Naive thymus-derived CD4-positive, alpha-beta T cell (primary cell): ENCODE results near the gene PTPN23. TPM values are rescaled to one million over a fixed set of nuclear protein-coding genes. Genes with fewer than 3 reads are reported as not detected.

Experiments
- ATAC-seq: fragments of 150-1000 bp; cut with Tn5 transposase; 2 replicates; pipeline ENCODE4 v1.10.0; 2021; ENCODE audit warnings: mild to moderate bottlenecking, moderate library complexity
- CTCF ChIA-PET: fragments of 350-600 bp; sonication (Branson Sonifier 250); formaldehyde crosslinking; loops from one replicate; lab custom pipeline; 2021; ENCODE audit warnings: antibody characterized with exemption; lab: Charles Lee
- POLR2A ChIA-PET: fragments of 350-600 bp; sonication (Branson Sonifier 250); formaldehyde crosslinking; loops from one replicate; lab custom pipeline; 2021; ENCODE audit warnings: antibody characterized with exemption, inconsistent platforms; lab: Charles Lee
- DNase-seq, 9 donors: peaks; one replicate each; pipeline versions ENCODE4 v3.0.0 to v3.0.0-alpha.2; 2020 to 2022; ENCODE audit warnings: mixed read lengths in 1 of 9
- H3K27ac ChIP-seq: one replicate; pipeline ENCODE4 v1.7.0; 2013; ENCODE audit warnings: mild to moderate bottlenecking, low read depth, low read length, moderate library complexity
- H3K27me3 ChIP-seq, 2 donors: one replicate each; pipeline ENCODE4 v1.7.0; 2013; ENCODE audit warnings: low read length in 2 of 2, mild to moderate bottlenecking in 2 of 2, moderate library complexity in 2 of 2; ENCODE audit not compliant: control insufficient read depth in 2 of 2, insufficient read depth in 2 of 2
- H3K36me3 ChIP-seq, 3 experiments: 1 replicate in 2 of 3; 2 replicates in 1 of 3; pipeline ENCODE4 v1.7.0; 2013; ENCODE audit warnings: low read length in 3 of 3, mild to moderate bottlenecking in 3 of 3, moderate library complexity in 1 of 3; ENCODE audit not compliant: insufficient read depth in 3 of 3, control insufficient read depth in 2 of 3
- H3K4me1 ChIP-seq, 2 donors: one replicate each; pipeline ENCODE4 v1.7.0; 2013; ENCODE audit warnings: low read length in 2 of 2, mild to moderate bottlenecking in 2 of 2, moderate library complexity in 1 of 2; ENCODE audit not compliant: control insufficient read depth in 2 of 2, insufficient read depth in 2 of 2
- H3K4me3 ChIP-seq: 2 replicates; pipeline ENCODE4 v1.7.0; 2013; ENCODE audit warnings: mild to moderate bottlenecking, low read length
- H3K9me3 ChIP-seq, 3 experiments: 1 replicate in 2 of 3; 2 replicates in 1 of 3; pipeline ENCODE4 v1.7.0; 2013; ENCODE audit warnings: low read length in 3 of 3; ENCODE audit not compliant: control insufficient read depth in 2 of 3
- H3K27ac Mint-ChIP-seq, 9 donors: one replicate each; pipeline ENCODE4 v1.8.0; 2020 to 2022; ENCODE audit warnings: mixed read lengths in 9 of 9, mild to moderate bottlenecking in 8 of 9, moderate library complexity in 5 of 9, inconsistent platforms in 2 of 9
- H3K27me3 Mint-ChIP-seq, 5 donors: one replicate each; pipeline ENCODE4 v1.8.0; 2021 to 2022; ENCODE audit warnings: mixed read lengths in 5 of 5, mild to moderate bottlenecking in 1 of 5
- H3K36me3 Mint-ChIP-seq, 5 donors: one replicate each; pipeline ENCODE4 v1.8.0; 2020 to 2022; ENCODE audit warnings: mixed read lengths in 5 of 5, mild to moderate bottlenecking in 3 of 5, inconsistent platforms in 1 of 5
- H3K4me1 Mint-ChIP-seq, 7 donors: one replicate each; pipeline ENCODE4 v1.8.0; 2020 to 2022; ENCODE audit warnings: mixed read lengths in 7 of 7, mild to moderate bottlenecking in 3 of 7, inconsistent platforms in 1 of 7
- H3K4me3 Mint-ChIP-seq, 10 donors: one replicate each; pipeline ENCODE4 v1.8.0; 2020 to 2022; ENCODE audit warnings: mild to moderate bottlenecking in 10 of 10, mixed read lengths in 10 of 10, moderate library complexity in 6 of 10, inconsistent platforms in 2 of 10
- H3K9me3 Mint-ChIP-seq, 11 donors: one replicate each; pipeline ENCODE4 v1.8.0; 2020 to 2022; ENCODE audit warnings: mixed read lengths in 11 of 11, mild to moderate bottlenecking in 4 of 11, inconsistent platforms in 1 of 11, moderate library complexity in 1 of 11
- intact Hi-C, 2 donors: fragments of 100-400 bp; cut with micrococcal nuclease; formaldehyde crosslinking; loops; one replicate each; pipeline ENCODE4 v1.15.1; 2023
- polyA plus RNA-seq, 2 donors: library from polyadenylated mRNA; unstranded; fragments of 300-500 nt; fragmentation: Illumina TruSeq; gene quantifications; one replicate each; pipeline ENCODE4 v1.2.3, GENCODE V29; 2021
- total RNA-seq, 6 experiments: library from RNA in 5 of 6; stranded (reverse) in 5 of 6; gene quantifications; 1 replicate in 5 of 6; 2 replicates in 1 of 6; pipeline ENCODE4 v1.2.3 and lab custom pipeline; 2021 to 2026

PTPN23 gene
- total and polyA plus RNA-seq, 7 experiments from 2014 or later = 1.4 to 51.2 (median 36.7) TPM

DNA sequence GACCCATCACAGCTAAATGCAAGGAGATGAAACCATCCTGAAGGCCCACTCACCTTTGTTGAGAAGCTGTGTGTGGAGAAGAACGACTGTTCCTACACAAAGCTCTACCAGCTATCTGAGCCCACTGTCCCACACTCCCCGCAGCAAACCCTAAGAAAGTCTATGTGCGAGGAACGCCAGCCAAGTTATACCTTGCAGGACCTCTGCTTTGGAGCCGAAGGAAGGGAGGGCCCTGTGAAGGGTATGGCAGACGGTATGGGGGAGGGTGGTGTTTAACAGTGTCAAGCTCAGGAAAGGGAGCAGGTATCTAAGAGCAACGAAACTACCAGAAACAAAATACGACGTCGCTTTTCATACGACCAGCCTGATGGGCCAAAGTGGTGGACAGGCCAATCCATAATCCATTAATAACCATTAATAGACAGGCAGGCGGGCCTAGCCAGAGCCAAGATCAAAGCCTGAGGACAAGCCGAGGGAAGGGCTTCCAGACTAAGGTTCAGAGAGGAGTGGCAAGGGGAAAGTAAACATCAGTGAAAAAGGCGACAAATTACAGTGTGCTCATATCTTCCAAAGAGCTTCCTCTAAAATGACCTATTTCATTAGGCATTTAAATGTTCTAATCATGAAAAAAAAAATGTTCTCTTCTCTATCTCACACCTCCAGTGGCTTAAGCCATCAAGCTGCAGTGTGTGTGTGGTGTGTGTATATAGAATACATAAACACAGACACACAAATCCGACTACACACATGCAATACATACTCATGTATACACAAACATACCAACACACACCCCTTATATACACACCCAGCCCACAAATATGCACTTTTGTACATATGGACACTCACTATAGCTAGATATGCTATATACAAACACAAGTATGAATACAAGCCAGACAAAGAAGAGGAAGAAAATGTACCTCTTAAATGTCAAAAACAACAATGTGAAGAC, 43.9 kb downstream of the PTPN23 start:
- ChIA-PET POLR2A (no interaction called here), CTCF (no interaction called here)
- ATAC-seq (no peak), DNase-seq (no peak)
- H3K4me1 Mint-ChIP-seq = peaks cover 0 to 22% (median 12%) of the 10 kb centered on the region in 7 donors
- Histone ChIP-seq H3K27me3 (no peaks in the 10 kb centered on the region), H3K9me3 (no peaks in the 10 kb centered on the region), H3K36me3 (peaks cover 0 to 70% (median 10%) of the 10 kb centered on the region in 3 experiments), H3K4me3 (no peak overlapping the region), H3K4me1 (peaks cover 8 to 15% of the 10 kb centered on the region in 2 donors), H3K27ac (no peak overlapping the region)
- no peaks in the 10 kb centered on the region for H3K9me3 Mint-ChIP-seq
- peaks cover 0 to 18% (median 8%) of the 10 kb centered on the region in 5 donors for H3K36me3 Mint-ChIP-seq
- H3K27ac Mint-ChIP-seq = peak overlapping the region in 4 of 9 donors; percentile 20 to 57 (median 26)
- H3K4me3 Mint-ChIP-seq = no peak overlapping the region
- H3K27me3 Mint-ChIP-seq = no peaks in the 10 kb centered on the region
- intact Hi-C loops = loop anchor here (5.0 kb wide), 1 partner anchor 378 kb away; the partner anchor contains the start of gene DHX30 (in 2 of the 2)

DNA sequence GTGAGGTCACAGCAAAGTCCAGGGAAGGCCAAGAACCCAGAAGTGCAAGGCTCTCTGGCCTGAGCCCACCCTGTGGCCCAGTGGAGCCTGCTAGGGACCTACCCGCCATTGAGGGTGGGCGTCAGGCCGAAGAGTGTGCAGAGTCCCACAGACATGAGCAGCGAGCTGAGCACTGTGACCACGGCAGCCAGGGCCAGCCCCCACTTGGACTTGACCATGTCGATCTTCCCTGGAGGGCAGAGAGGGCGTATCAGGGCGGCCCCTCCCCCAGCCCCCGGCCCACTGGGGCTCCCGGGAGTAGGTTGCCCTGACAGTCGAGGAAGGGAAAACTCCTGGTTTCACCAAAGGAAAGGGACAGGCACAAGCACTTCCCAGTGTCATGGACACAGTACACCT, 44.6 kb downstream of the PTPN23 start:
- peaks cover 0 to 70% (median 10%) of the 10 kb centered on the region in 3 experiments for H3K36me3 ChIP-seq
- no peak overlapping the region for H3K27ac Mint-ChIP-seq
- H3K27ac ChIP-seq = no peak overlapping the region
- intact Hi-C loops = no loop called here
- peaks cover 0 to 28% (median 15%) of the 10 kb centered on the region in 7 donors for H3K4me1 Mint-ChIP-seq
- H3K4me1 ChIP-seq = peaks cover 8 to 15% of the 10 kb centered on the region in 2 donors
- no peak for DNase-seq
- POLR2A ChIA-PET = no interaction called here
- H3K27me3 ChIP-seq = no peaks in the 10 kb centered on the region
- peaks cover 0 to 2% (median 0%) of the 10 kb centered on the region in 11 donors for H3K9me3 Mint-ChIP-seq
- H3K36me3 Mint-ChIP-seq = peaks cover 0 to 21% (median 8%) of the 10 kb centered on the region in 5 donors
- H3K4me3 Mint-ChIP-seq = no peak overlapping the region
- no peaks in the 10 kb centered on the region for H3K27me3 Mint-ChIP-seq
- no peaks in the 10 kb centered on the region for H3K9me3 ChIP-seq
- ATAC-seq = no peak
- H3K4me3 ChIP-seq = no peak overlapping the region
- CTCF ChIA-PET = no interaction called here

DNA sequence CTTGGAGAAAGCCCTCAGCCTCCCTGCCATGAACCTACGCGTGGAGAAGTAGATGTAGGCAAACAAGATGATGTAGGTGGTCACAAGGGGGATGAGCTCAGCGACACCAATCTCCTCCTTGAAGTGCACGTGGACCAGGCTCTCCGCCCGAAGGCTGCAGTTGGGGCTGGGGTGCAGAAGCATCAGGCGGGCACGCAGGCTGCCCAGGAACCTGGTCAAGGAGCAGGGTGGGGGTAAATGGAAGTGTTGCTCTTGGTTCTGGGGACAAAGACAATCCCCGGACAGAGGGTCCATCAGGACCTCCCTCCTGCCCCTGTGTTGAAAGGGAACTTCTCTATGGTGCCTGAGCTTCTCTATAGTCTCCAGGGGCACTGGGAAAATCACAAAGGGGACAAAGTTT, 45.1 kb downstream of the PTPN23 start:
- DNase-seq (no peak), ATAC-seq (no peak)
- H3K4me3 Mint-ChIP-seq = no peak overlapping the region
- ChIA-PET POLR2A (no interaction called here), CTCF (no interaction called here)
- H3K36me3 Mint-ChIP-seq = peaks cover 0 to 22% (median 8%) of the 10 kb centered on the region in 5 donors
- Histone ChIP-seq H3K27ac (no peak overlapping the region), H3K27me3 (no peaks in the 10 kb centered on the region), H3K4me1 (peaks cover 8 to 10% of the 10 kb centered on the region in 2 donors), H3K9me3 (no peaks in the 10 kb centered on the region), H3K4me3 (no peak overlapping the region), H3K36me3 (peaks cover 0 to 73% (median 10%) of the 10 kb centered on the region in 3 experiments)
- H3K27me3 Mint-ChIP-seq = no peaks in the 10 kb centered on the region
- no peak overlapping the region for H3K27ac Mint-ChIP-seq
- peaks cover 0 to 2% (median 0%) of the 10 kb centered on the region in 11 donors for H3K9me3 Mint-ChIP-seq
- H3K4me1 Mint-ChIP-seq = peaks cover 0 to 25% (median 13%) of the 10 kb centered on the region in 7 donors
- intact Hi-C loops = no loop called here

DNA sequence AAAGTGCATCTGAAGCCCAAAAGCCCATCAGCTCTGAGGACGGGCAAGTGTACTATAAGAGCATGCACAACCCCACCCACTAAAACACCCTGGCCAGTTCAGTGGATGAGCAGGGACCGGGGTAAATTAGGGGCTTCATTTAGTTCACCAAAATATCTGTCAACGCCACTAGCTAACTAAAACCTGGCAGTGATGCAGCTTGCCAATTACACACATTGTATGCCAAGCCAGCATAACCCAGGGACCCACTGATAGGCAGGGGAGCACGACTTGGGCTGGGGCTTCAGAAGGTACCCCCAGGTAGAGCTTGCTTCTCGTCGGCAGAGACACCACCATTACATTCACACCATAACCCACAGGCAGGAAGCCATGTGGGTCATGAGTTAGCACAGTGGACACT, 47.0 kb downstream of the PTPN23 start:
- peaks cover 2 to 78% (median 17%) of the 10 kb centered on the region in 3 experiments for H3K36me3 ChIP-seq
- intact Hi-C loops = no loop called here
- Mint-ChIP-seq H3K4me3 (no peak overlapping the region), H3K36me3 (peaks cover 4 to 25% (median 10%) of the 10 kb centered on the region in 5 donors), H3K27ac (peak overlapping the region in 1 of 9 donors; percentile 41), H3K27me3 (no peaks in the 10 kb centered on the region), H3K9me3 (peaks cover 0 to 2% (median 0%) of the 10 kb centered on the region in 11 donors), H3K4me1 (peaks cover 0 to 9% (median 2%) of the 10 kb centered on the region in 7 donors)
- CTCF ChIA-PET = no interaction called here
- DNase-seq (no peak), ATAC-seq (no peak)
- no peaks in the 10 kb centered on the region for H3K9me3 ChIP-seq
- H3K4me3 ChIP-seq = no peak overlapping the region
- no peak overlapping the region for H3K27ac ChIP-seq
- no peaks in the 10 kb centered on the region for H3K4me1 ChIP-seq
- no peaks in the 10 kb centered on the region for H3K27me3 ChIP-seq
- POLR2A ChIA-PET = no interaction called here

DNA sequence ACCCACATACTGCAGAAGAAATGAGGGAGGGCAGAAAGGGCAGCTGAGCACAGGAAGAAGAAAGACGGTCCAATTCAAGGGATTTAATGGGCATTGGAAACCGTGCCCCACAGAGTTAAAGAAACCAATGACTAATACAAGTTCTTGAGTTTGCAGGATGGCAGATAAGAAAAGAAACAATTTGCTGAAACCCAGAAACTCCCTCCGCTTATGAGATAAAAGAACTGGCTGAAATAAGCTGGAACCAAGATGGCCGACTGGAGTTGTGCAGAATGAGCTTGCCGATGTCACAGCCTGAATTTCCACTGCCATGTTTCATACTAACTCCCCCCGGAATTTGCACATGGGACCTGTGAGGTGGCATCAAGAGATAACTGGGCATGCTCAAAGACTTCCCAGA, 47.8 kb downstream of the PTPN23 start:
- peak overlapping the region in 2 of 9 donors; percentile 41 to 78 for H3K27ac Mint-ChIP-seq
- intact Hi-C loops = no loop called here
- CTCF ChIA-PET = no interaction called here

DNA sequence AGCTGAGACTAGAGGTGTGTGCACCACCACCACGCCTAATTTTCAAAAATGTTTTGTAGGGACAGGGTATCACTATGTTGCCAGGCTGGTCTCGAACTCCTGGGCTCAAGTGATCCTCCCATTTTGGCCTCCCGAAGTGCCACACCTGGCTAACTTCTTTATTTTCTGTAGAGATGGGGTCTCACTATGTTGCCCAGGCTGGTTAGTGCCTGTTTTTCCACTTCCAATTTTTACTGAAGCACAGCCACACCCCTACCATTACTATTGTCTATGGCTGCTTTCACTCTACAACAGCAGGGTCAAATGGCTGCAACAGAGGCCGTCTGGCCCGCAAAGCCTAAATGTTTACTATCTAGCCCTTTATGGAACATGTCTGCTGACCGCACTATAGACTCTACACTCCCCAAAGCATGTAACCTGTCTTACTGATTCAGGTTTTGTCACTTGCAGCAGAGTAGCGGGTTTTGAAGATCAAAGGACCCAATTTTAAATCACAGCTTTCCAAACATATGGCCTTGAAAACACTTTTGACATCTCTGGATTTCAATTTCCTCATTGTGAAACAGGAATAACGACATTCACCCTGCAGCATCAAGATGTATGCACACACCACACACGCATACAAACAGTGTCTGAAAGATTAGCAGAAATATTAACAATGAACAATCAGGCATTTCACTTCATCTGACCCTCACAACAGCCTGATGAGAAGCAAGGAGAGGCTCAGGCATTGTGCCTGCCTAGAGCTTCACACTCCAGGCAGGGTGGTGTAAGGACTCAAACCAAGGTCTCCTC, 48.9 kb downstream of the PTPN23 start:
- DNase-seq (no peak), ATAC-seq (no peak)
- no peaks in the 10 kb centered on the region for H3K27me3 ChIP-seq
- ChIA-PET POLR2A (interaction anchor here (0.6 kb wide), 1 partner anchor 46 kb away, joined by 4 read pairs; no protein-coding TSS in a partner anchor), CTCF (interaction anchor here (1.6 kb wide), 1 partner anchor 9 kb away, joined by 6 read pairs; no protein-coding TSS in a partner anchor)
- no peak overlapping the region for H3K27ac ChIP-seq
- no peaks in the 10 kb centered on the region for H3K27me3 Mint-ChIP-seq
- intact Hi-C loops = no loop called here
- no peak overlapping the region for H3K4me3 Mint-ChIP-seq
- H3K27ac Mint-ChIP-seq = peak overlapping the region in 6 of 9 donors; percentile 7 to 82 (median 62)
- peaks cover 16 to 82% (median 27%) of the 10 kb centered on the region in 3 experiments for H3K36me3 ChIP-seq
- peaks cover 0 to 6% (median 0%) of the 10 kb centered on the region in 7 donors for H3K4me1 Mint-ChIP-seq
- no peaks in the 10 kb centered on the region for H3K4me1 ChIP-seq
- H3K9me3 ChIP-seq = no peaks in the 10 kb centered on the region
- peaks cover 14 to 37% (median 18%) of the 10 kb centered on the region in 5 donors for H3K36me3 Mint-ChIP-seq
- no peak overlapping the region for H3K4me3 ChIP-seq
- H3K9me3 Mint-ChIP-seq = peaks cover 0 to 2% (median 0%) of the 10 kb centered on the region in 11 donors

More for the DNA sequence above, 47.8 kb downstream of the PTPN23 start:
- H3K27me3 ChIP-seq = no peaks in the 10 kb centered on the region
- H3K36me3 ChIP-seq = peaks cover 10 to 82% (median 23%) of the 10 kb centered on the region in 3 experiments
- Mint-ChIP-seq H3K27me3 (no peaks in the 10 kb centered on the region), H3K4me3 (no peak overlapping the region), H3K4me1 (peaks cover 0 to 6% (median 0%) of the 10 kb centered on the region in 7 donors), H3K9me3 (peaks cover 0 to 2% (median 0%) of the 10 kb centered on the region in 11 donors), H3K36me3 (peaks cover 10 to 28% (median 13%) of the 10 kb centered on the region in 5 donors)
- POLR2A ChIA-PET = no interaction called here
- H3K4me3 ChIP-seq = no peak overlapping the region
- no peaks in the 10 kb centered on the region for H3K4me1 ChIP-seq
- no peaks in the 10 kb centered on the region for H3K9me3 ChIP-seq
- DNase-seq = no peak
- no peak for ATAC-seq
- H3K27ac ChIP-seq = no peak overlapping the region
